AG09319 (cell line): ENCODE measurements around the gene ZKSCAN5.
"Not testable (repeated sequence)": the region's sequence is repeated elsewhere in the genome, so short reads cannot be mapped to it uniquely, and the experiment has no call there.

ENCODE experiments used
- DNase-seq: peaks from one replicate; pipeline ENCODE4 v3.0.0-alpha.2; 2010; ENCODE audit warnings: low read depth; ENCODE audit errors: extremely low read depth
- TF ChIP-seq, protein P1 (sequence below): IDR thresholded peaks from 2 replicates; pipeline ENCODE4 v1.5.1; 2011; ENCODE audit warnings: low read depth, mild to moderate bottlenecking, inconsistent platforms, low read length, moderate library complexity

Gene ZKSCAN5

GRCh38 chr7:99498546-99498944 lies 5.9 kb upstream of the ZKSCAN5 start:
- DNase-seq: no peak

GRCh38 chr7:99499371-99499720 lies 5.1 kb upstream of the ZKSCAN5 start:
- DNase-seq: no peak
- TF ChIP-seq, protein P1, sequence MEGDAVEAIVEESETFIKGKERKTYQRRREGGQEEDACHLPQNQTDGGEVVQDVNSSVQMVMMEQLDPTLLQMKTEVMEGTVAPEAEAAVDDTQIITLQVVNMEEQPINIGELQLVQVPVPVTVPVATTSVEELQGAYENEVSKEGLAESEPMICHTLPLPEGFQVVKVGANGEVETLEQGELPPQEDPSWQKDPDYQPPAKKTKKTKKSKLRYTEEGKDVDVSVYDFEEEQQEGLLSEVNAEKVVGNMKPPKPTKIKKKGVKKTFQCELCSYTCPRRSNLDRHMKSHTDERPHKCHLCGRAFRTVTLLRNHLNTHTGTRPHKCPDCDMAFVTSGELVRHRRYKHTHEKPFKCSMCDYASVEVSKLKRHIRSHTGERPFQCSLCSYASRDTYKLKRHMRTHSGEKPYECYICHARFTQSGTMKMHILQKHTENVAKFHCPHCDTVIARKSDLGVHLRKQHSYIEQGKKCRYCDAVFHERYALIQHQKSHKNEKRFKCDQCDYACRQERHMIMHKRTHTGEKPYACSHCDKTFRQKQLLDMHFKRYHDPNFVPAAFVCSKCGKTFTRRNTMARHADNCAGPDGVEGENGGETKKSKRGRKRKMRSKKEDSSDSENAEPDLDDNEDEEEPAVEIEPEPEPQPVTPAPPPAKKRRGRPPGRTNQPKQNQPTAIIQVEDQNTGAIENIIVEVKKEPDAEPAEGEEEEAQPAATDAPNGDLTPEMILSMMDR: no peak

More at GRCh38 chr7:99498546-99498944, 5.9 kb upstream of the ZKSCAN5 start:
- TF ChIP-seq, protein P1: no peak

GRCh38 chr7:99499721-99500636 lies 4.5 kb upstream of the ZKSCAN5 start, which contains the start of gene ZNF394:
TSS of gene ZNF394 (minus strand) at chr7:99500281. CDS start at chr7:99500093, 188 bp downstream.
- TF ChIP-seq, protein P1: no peak; the same call in 1 of the 2 replicates

DNA sequence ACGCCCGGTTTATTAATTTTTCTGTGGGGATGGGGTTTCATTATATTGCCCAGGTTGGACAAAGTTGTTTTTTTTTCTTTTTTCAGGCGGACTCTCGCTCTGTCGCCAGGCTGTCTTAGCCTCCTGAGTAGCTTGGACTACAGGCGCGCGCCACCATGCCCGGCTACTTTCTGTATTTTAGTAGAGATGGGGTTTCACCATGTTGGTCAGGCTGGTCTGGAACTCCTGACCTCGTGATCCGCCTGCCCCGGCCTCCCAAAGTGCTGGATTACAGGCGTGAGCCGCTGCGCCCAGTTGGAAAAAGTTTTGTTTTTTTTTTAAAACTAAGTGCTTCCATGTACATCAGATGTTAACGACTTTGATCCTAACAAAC lies 3.8 kb upstream of the ZKSCAN5 start:
- no peak for DNase-seq
- TF ChIP-seq, protein P1: no peak

More at GRCh38 chr7:99499721-99500636, 4.5 kb upstream of the ZKSCAN5 start, which contains the start of gene ZNF394:
- DNase-seq: peak; percentile 71

DNA sequence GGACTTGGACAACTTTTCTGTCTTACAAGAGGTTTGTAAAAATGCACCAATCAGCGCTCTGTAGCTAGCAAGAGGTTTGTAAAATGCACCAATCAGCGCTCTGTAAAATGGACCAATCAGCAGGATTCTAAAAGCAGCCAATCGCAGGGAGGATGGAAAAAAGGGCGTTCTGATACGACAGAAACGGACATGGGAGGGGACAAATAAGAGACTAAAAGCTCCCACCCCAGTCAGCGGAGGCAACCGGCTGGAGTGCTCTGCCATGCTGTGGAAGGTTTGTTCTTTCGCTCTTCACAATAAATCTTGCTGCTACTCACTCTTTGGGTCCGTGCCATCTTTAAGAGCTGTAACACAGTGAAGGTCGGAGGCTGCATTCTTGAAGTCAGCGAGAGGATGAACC lies 3.2 kb upstream of the ZKSCAN5 start:
- not testable (repeated sequence) for DNase-seq

- TF ChIP-seq, protein P1: no peak
- DNase-seq: no peak
Observed at GRCh38 chr7:99504281-99504602, 220 bp upstream of the ZKSCAN5 start.

DNA sequence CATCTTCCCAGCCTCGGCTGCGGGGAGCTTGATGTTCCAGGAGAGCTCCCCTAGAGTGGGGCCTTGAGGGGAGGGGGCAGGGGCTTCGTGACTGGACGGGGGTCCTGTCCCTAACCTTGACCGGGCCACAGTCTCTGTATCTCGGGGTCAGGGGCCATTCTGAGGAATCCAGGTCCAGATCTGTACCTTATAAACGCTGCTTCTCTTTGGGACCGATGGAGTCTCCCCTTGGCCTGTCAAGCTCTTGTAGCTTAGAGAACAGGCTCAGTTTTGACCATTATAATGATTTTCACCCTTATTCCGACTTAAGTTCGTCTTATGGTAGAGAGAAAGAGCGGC lies 831 bp downstream of the ZKSCAN5 start:
- no peak for DNase-seq
- TF ChIP-seq, protein P1: no peak

DNA sequence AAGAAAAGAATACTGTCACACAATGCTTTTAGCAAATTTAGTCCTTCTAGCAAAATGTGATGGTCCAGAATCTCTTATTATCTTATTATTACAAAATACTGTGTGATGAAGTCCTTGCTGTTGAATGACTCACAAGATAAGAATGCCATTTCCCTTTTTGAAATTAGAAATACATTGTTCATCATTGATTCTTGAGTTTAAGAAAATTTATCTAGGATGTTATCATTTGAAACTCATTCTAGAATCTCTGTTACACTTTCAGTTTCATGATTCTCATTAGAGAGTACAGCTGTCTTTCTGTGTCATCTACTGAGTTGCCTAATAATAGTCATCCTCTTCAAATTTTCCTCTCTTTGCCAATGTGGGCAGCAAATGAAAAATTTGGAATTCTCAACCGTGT lies 9.6 kb downstream of the ZKSCAN5 start:
- TF ChIP-seq, protein P1: no peak
- no peak for DNase-seq
